ENCODE results near the gene CLASP2.

DNA sequence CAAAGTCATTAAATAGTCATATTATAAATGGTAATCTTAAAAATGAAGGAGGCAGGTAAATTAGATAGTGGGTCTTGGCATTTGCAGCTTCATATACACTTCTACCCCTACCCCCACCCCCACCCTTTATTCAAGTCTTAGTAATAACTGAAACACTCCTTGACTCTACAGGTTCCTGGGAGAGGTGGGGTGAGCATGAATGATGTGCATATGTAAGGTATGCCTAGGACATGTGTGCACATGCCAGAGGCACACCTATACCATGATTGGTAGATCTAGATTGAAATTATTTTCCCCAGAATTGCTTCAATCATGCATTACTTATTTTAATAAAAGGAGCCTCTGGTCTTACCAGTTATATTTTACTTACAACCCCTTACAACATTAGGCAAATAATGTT, 40.2 kb upstream of the CLASP2 start:
- TF ChIP-seq, protein P1, sequence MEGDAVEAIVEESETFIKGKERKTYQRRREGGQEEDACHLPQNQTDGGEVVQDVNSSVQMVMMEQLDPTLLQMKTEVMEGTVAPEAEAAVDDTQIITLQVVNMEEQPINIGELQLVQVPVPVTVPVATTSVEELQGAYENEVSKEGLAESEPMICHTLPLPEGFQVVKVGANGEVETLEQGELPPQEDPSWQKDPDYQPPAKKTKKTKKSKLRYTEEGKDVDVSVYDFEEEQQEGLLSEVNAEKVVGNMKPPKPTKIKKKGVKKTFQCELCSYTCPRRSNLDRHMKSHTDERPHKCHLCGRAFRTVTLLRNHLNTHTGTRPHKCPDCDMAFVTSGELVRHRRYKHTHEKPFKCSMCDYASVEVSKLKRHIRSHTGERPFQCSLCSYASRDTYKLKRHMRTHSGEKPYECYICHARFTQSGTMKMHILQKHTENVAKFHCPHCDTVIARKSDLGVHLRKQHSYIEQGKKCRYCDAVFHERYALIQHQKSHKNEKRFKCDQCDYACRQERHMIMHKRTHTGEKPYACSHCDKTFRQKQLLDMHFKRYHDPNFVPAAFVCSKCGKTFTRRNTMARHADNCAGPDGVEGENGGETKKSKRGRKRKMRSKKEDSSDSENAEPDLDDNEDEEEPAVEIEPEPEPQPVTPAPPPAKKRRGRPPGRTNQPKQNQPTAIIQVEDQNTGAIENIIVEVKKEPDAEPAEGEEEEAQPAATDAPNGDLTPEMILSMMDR (IDR thresholded peaks at IDR 0.05) = no peak
- no peak for TF ChIP-seq POLR2A (IDR thresholded peaks at IDR 0.05)

Measured in thyroid gland (tissue), 4 donors.